ENCODE measurements around the gene TMEM269.

The TMEM269 gene

DNA sequence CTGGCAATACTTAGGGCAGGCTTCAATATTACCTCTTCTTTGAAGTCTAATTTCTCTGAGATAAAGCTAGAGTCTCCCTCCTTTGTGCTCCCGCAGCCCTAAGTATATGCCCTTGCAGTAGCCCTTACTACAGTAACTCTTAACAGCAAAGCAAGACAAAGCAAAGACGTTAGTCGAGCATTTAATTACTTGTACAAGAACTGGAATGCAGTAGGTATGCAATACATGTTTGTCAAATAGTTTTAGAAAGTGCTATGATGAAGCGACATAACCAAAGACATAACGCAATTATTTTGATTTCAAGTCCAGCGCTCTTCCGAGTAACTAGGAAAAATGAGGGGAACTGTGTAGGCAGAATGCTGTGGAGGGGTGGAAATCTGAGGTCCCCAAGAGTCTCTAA, 19.5 kb upstream of the TMEM269 start:
- peak overlapping the region; percentile 93 for H3K4me3 ChIP-seq (replicated peaks; ENCODE audit: low read depth, low read length)
- DNase-seq (ENCODE audit: extremely low read depth, low read depth) = no peak
- TF ChIP-seq, protein P1, sequence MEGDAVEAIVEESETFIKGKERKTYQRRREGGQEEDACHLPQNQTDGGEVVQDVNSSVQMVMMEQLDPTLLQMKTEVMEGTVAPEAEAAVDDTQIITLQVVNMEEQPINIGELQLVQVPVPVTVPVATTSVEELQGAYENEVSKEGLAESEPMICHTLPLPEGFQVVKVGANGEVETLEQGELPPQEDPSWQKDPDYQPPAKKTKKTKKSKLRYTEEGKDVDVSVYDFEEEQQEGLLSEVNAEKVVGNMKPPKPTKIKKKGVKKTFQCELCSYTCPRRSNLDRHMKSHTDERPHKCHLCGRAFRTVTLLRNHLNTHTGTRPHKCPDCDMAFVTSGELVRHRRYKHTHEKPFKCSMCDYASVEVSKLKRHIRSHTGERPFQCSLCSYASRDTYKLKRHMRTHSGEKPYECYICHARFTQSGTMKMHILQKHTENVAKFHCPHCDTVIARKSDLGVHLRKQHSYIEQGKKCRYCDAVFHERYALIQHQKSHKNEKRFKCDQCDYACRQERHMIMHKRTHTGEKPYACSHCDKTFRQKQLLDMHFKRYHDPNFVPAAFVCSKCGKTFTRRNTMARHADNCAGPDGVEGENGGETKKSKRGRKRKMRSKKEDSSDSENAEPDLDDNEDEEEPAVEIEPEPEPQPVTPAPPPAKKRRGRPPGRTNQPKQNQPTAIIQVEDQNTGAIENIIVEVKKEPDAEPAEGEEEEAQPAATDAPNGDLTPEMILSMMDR (IDR thresholded peaks at IDR 0.05; ENCODE audit: low read depth, low read length, missing control alignments) = no peak

DNA sequence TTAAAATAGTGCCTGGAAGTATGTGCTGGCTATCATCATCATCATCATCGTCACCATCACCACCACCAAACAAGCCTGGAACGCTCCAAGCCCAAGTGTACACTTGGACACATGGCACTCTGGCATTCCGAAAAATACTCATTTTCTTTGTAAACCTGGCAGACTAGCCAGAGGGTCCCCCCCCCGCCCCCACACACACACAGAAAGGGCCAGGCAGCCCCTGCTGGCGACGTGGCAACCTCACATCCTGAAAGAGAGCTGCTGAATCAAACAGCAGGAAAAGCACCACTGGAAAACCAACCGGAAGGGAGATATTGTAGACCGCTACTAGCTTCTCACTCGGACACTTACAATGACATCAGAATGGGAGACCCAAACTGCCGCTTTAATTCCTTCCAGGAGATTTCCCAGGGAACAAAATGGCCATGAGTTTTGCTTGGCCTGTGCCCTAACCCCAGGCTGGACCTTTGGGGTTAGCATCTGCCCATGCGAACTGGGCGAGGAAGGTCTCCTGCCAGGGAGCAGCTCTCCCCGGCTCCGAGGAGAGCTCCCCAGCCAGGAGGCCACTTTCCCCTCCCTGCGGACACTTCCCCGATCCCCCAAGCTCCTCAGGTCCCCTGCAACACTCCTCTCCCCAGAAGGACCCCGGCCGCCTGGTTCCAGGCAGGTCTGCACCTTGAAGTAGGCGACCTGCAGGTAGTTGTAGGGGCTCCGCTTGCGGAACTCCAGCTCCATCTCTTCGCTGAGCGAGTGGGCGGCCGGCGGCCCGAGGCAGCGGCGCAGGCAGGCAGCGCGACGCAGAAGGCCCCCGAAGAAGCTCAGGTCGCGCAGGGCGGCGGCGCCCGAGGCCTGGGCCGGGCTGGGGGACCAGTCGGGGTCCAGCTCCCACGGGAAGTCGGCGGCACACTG, 18.7 kb upstream of the TMEM269 start:
- TF ChIP-seq, protein P1 (IDR thresholded peaks at IDR 0.05; ENCODE audit: low read depth, low read length, missing control alignments) = peak; percentile 61
- peak; percentile 69 for DNase-seq (ENCODE audit: extremely low read depth, low read depth)
- peak overlapping the region; percentile 93 for H3K4me3 ChIP-seq (replicated peaks; ENCODE audit: low read depth, low read length)

DNA sequence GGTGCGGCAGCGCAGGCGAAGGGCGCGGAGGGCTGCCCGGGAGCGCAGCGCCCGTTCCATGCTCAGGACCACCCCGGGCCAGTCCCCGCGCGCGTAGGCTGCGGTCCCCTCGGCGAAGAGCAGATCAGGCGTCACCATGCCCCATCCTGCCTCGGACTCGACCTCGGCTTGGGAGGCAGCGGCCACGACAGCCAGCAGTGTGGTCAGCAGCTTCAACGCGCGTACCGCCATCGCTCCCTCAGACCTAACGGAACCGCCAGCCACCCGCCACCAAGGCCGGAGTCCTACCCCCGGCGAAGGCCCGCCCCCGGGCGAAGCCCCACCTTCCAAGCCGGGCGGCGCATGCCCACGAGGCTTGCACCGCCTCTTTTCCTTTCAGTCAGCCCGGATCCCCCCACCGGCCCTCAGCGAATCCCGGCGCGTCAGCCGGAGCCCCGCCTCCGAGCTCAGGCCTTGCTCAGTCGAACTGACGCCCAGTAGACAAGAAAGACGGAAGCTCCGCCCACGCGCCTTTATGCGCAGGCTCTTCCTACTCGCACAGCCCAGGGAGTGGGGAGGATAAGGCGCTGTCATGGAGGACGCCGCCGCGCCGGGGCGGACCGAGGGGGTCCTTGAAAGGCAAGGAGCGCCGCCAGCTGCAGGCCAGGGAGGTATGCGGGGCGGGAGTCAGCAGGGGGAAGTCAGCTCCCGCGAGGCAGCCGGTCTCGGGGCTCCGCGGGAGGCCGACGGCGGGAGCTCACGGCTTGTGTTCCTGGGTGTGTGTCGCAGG, 17.9 kb upstream of the TMEM269 start, which contains the start of the genes C1orf50 and P3H1:
Gene C1orf50, plus strand, starts transcription at position 509 of the 769 bp plus-strand sequence. Its CDS starts 63 bp downstream, at position 572.
Gene P3H1, minus strand, starts transcription at position 288 of the 769 bp plus-strand sequence. Its CDS starts 57 bp downstream, at position 231.
- peak within 1 kb of the TSS; percentile 93 for H3K4me3 ChIP-seq (replicated peaks; ENCODE audit: low read depth, low read length)
- peak; percentile 96 for DNase-seq (ENCODE audit: extremely low read depth, low read depth)
- TF ChIP-seq, protein P1 (IDR thresholded peaks at IDR 0.05; ENCODE audit: low read depth, low read length, missing control alignments) = no peak

DNA sequence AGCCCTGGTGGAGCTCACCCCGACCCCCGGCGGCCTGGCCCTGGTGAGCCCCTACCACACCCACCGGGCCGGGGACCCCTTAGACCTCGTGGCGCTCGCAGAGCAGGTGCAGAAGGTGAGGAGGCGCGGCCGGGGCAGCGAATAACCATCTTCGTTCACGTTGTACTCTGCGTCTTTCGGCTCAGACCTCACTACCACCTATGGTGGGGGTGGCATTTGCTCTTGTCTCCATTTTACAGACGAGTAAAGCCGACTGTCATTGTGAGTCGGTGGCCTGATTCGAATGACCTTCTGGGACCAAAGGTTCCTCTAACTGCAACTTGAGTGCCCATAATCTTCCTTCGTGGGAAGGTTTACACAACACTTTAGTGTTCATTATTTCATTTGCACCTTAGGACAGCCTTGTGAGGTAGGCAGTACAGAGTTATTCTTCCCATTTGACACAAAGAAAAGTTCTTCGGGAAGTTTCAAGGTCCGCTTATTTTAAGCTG, 17.2 kb upstream of the TMEM269 start:
- DNase-seq (ENCODE audit: extremely low read depth, low read depth) = no peak
- TF ChIP-seq, protein P1 (IDR thresholded peaks at IDR 0.05; ENCODE audit: low read depth, low read length, missing control alignments) = no peak

DNA sequence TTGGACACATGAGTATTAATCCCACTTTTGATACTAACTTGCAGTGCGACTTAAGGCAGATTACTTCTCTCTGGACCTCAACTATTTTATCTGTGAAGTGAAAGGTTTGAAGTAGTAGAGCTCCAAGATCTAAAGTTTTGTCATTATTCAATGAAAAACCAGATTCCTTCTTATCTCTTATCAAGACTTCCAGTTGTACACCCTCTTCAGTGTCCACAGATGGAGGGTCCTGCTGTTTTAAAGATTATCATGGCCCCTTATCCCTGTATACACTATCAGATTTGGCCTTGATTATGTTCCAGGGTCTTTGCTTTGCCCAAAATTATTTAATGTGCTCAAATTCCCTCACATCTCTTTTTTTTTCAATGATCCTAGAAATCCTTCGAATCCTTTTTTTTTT, 16.6 kb upstream of the TMEM269 start:
- no peak for DNase-seq (ENCODE audit: extremely low read depth, low read depth)
- TF ChIP-seq, protein P1 (IDR thresholded peaks at IDR 0.05; ENCODE audit: low read depth, low read length, missing control alignments) = no peak
- H3K4me3 ChIP-seq (replicated peaks; ENCODE audit: low read depth, low read length) = peak overlapping the region; percentile 93

More for the DNA sequence above, 17.2 kb upstream of the TMEM269 start:
- H3K4me3 ChIP-seq (replicated peaks; ENCODE audit: low read depth, low read length) = peak overlapping the region; percentile 93

DNA sequence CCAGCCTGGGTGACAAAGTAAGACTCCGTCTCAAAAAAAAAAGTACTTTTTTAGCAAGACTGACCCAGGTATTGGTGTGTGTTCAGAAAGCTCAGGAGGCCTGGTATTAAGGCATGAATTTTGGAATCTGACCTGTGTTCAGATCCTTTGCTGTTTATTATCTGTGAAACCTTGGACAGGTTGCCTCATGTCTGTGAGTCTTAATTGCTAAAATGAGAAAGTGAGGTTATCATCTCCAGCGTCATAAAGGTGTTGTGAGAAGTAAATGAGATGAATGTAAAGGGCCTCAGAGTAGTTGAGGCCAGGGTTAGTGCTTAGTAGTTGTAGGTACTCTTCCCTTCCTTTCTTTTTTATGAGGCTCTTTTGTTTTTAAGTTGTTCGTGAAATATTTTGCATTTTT, 15.0 kb upstream of the TMEM269 start:
- TF ChIP-seq, protein P1 (IDR thresholded peaks at IDR 0.05; ENCODE audit: low read depth, low read length, missing control alignments) = no peak
- no peak overlapping the region for H3K4me3 ChIP-seq (replicated peaks; ENCODE audit: low read depth, low read length)
- no peak for DNase-seq (ENCODE audit: extremely low read depth, low read depth)

All from HFF-Myc (cell line).